HG02610 (cell line): ENCODE results near the gene FAM228B.
"Not testable (repeated sequence)": the region's sequence is repeated elsewhere in the genome, so short reads cannot be mapped to it uniquely, and the experiment has no call there.

Source experiments
- ATAC-seq: cut with Tn5 transposase; IDR thresholded peaks from one replicate; pipeline ENCODE4 v1.9.1; 2021; ENCODE audit warnings: mild to moderate bottlenecking, moderate library complexity; ENCODE audit not compliant: unreplicated experiment

Gene FAM228B

GRCh38 chr2:24123195-24123921, at the start of gene FAM228B, which contains the start of gene PFN4:
FAM228B (plus strand) TSS chr2:24123469; CDS start chr2:24124362, 893 bp downstream.
PFN4 (minus strand) TSS chr2:24123334; CDS start chr2:24122535, 799 bp downstream.
- ATAC-seq, result peak; percentile 89

- no peak for ATAC-seq
Measured at GRCh38 chr2:24073816-24074215, 49.5 kb upstream of the FAM228B start.

- no peak for ATAC-seq
Measured at GRCh38 chr2:24075259-24075658, 48.0 kb upstream of the FAM228B start.

- peak; percentile 96 for ATAC-seq
Measured at GRCh38 chr2:24075915-24076848, 47.1 kb upstream of the FAM228B start, which contains the start of gene SF3B6. SF3B6 (minus strand) TSS chr2:24076326; CDS start chr2:24076229, 97 bp downstream.

GRCh38 chr2:24076849-24077534, 46.3 kb upstream of the FAM228B start:
- no peak for ATAC-seq

DNA sequence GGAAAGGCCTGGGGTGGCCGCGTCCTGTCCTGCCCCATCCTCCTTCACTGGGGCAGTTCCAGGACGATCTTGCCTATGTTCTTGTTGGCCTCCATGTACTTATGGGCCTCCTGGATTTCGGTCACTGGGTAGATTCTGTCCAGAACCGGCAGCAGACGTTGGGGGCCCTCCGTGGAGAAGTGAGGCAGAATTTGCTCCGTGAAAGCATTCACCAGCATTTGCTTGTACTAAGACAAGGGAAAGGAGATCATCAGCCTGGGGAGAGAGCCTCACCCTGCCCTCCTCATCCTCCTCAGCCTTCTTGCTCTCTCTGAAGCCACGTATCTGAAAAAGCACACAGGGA, 45.8 kb upstream of the FAM228B start:
- no peak for ATAC-seq

DNA sequence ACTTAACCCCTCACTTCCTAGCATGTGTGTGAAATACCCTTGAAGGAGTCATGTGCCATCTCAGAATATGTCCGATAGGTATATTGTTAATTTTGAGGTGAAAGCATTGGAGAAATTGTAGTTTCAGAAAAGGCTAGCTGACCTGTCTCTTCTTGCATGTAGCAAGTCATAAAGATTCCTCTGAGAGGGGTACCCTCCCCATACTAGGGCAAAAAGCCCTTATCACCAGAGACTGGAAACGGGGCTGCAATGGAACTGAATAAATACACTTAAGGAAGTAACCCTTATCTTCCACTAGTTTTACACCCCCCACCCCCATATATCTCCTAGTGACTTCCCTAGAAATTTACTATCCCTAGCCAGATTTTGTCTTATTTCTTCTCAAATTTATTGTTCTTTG, 45.4 kb upstream of the FAM228B start:
- ATAC-seq, result no peak

GRCh38 chr2:24080701-24081100, 42.6 kb upstream of the FAM228B start:
- ATAC-seq, result no peak

DNA sequence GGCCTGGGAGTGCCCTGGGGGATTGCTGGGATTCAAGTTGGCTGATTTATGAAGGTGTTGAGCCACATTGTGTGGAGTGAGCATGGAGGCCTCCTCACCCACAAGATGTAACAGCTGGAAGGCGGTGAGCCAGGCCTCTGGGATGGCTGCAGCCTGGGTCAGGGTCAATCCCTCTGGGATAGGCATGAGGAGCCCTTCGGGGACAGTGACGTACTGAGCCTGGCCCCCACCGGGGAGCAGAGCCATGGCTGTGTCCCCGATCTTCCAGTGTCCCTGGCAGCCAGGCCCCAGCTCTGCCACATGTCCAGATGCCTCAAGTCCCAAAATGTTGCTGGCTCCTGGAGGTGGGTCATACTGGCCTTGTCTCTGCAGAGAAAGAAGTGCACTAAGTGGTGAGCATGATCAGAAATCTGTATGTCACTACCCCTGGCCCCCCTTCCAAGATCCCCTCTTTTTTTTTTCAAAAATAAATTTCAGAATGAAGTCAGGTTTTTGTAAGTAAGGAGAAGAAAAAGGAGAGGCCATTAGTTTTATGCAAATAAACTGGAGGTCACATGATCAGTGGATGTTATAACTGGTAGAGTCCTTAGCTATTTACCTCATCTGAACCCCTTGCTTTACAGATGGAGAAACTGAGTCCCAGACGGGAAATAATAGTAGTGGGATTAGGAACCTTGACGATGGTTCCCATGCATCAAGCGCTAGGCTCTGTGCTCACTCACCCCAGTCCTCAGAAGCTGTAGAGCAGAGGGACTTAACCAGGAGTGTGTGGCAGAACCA, 40.3 kb upstream of the FAM228B start:
- ATAC-seq, result no peak

DNA sequence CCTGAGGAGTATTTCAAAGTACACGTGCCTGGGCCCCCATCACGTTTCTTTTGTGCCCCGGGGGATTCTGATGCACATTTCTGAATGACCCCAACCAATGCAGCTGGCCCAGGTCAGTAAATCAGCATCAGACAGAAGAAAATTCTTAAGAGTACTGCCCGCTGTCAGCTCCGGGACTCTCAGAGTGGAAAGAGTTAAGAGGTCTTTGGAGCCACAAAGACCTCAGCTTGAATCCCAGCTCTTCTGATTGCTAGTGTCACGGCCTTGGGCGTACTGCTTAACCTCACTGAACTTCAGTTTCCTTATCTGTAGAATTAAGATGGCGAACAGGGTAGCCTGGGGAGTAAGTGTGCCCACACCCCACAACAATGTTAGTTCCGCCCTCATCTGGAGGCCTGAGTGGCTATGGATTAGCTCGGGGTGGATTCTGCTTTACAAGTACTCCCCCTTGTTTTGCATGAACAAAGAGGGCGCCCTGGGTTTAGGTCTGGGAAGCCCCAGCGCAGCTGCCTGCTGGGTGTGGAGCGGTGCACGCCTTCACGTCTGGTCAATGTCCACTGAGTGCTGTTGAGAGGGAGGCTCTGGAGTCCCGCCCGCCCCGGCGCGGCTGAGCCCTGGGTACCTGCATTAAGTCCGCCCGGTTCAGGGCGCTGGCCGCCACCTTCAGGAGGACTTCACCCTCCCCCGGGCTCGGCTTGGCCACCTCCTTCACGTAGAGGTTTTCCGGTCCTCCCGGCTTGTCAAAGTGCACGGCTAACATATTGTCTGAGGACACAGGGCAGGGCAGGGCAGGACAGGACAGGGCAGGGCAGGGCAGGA, 39.5 kb upstream of the FAM228B start:
- ATAC-seq, result peak; percentile 75

GRCh38 chr2:24084386-24085199, 38.7 kb upstream of the FAM228B start, which contains the start of gene TP53I3:
TP53I3 (minus strand) TSS chr2:24084834; CDS start chr2:24084326, 508 bp downstream.
- peak; percentile 79 for ATAC-seq

- no peak for ATAC-seq
Measured at GRCh38 chr2:24085200-24085489, 38.1 kb upstream of the FAM228B start.

- ATAC-seq, result no peak
Measured at GRCh38 chr2:24086241-24086640, 37.0 kb upstream of the FAM228B start.

- ATAC-seq, result no peak
Measured at GRCh38 chr2:24087032-24087431, 36.2 kb upstream of the FAM228B start.

GRCh38 chr2:24088821-24089359, 34.4 kb upstream of the FAM228B start:
- ATAC-seq, result no peak

GRCh38 chr2:24093270-24093669, 30.0 kb upstream of the FAM228B start:
- not testable (repeated sequence) for ATAC-seq

GRCh38 chr2:24095171-24095677, 28.0 kb upstream of the FAM228B start:
- not testable (repeated sequence) for ATAC-seq

- ATAC-seq, result not testable (repeated sequence)
Measured at GRCh38 chr2:24100732-24101131, 22.5 kb upstream of the FAM228B start.
